ENCODE results near the gene LCN10.

LCN10 gene

GRCh38 chr9:136718345-136719194, 24.2 kb downstream of the LCN10 start:
- Histone ChIP-seq H3K27me3 (ENCODE audit: insufficient read depth, poor library complexity, severe bottlenecking) (no peaks in the 10 kb centered on the region), H3K4me3 (replicated peaks; ENCODE audit: insufficient read depth, low read length) (no peak overlapping the region), H3K27ac (replicated peaks) (no peak overlapping the region; the same call in 1 of the 2 replicates)
- TF ChIP-seq CTCF (IDR thresholded peaks at IDR 0.05; ENCODE audit: insufficient read depth, low read length) (no peak), POLR2AphosphoS5 (IDR thresholded peaks at IDR 0.05; ENCODE audit: low read depth) (no peak), SPI1 (IDR thresholded peaks at IDR 0.05; ENCODE audit: borderline replicate concordance, low read depth) (no peak), REST (IDR thresholded peaks at IDR 0.05; ENCODE audit: insufficient replicate concordance, low read depth) (no peak), GABPA (IDR thresholded peaks at IDR 0.05; ENCODE audit: low read depth) (no peak)
- no peak for DNase-seq (ENCODE audit: low read depth in 1 of 2, low spot score in 1 of 2)

GRCh38 chr9:136717399-136717798, 25.3 kb downstream of the LCN10 start:
- no peaks in the 10 kb centered on the region for H3K27me3 ChIP-seq (ENCODE audit: insufficient read depth, poor library complexity, severe bottlenecking)
- H3K27ac ChIP-seq (replicated peaks): no peak overlapping the region
- TF ChIP-seq REST (IDR thresholded peaks at IDR 0.05; ENCODE audit: insufficient replicate concordance, low read depth) (no peak), SPI1 (IDR thresholded peaks at IDR 0.05; ENCODE audit: borderline replicate concordance, low read depth) (no peak), GABPA (IDR thresholded peaks at IDR 0.05; ENCODE audit: low read depth) (no peak), POLR2AphosphoS5 (IDR thresholded peaks at IDR 0.05; ENCODE audit: low read depth) (no peak), CTCF (IDR thresholded peaks at IDR 0.05; ENCODE audit: insufficient read depth, low read length) (no peak)
- H3K4me3 ChIP-seq (replicated peaks; ENCODE audit: insufficient read depth, low read length): no peak overlapping the region
- no peak for DNase-seq (ENCODE audit: low read depth in 1 of 2, low spot score in 1 of 2)

GRCh38 chr9:136714893-136715274, 27.9 kb downstream of the LCN10 start:
- no peak for DNase-seq (ENCODE audit: low read depth in 1 of 2, low spot score in 1 of 2)
- H3K27ac ChIP-seq (replicated peaks): no peak overlapping the region
- H3K27me3 ChIP-seq (ENCODE audit: insufficient read depth, poor library complexity, severe bottlenecking): no peaks in the 10 kb centered on the region
- no peak for TF ChIP-seq GABPA (IDR thresholded peaks at IDR 0.05; ENCODE audit: low read depth)
- TF ChIP-seq SPI1 (IDR thresholded peaks at IDR 0.05; ENCODE audit: borderline replicate concordance, low read depth): no peak
- no peak for TF ChIP-seq POLR2AphosphoS5 (IDR thresholded peaks at IDR 0.05; ENCODE audit: low read depth)
- no peak for TF ChIP-seq REST (IDR thresholded peaks at IDR 0.05; ENCODE audit: insufficient replicate concordance, low read depth)
- TF ChIP-seq CTCF (IDR thresholded peaks at IDR 0.05; ENCODE audit: insufficient read depth, low read length): no peak
- H3K4me3 ChIP-seq (replicated peaks; ENCODE audit: insufficient read depth, low read length): no peak overlapping the region
